GM12875 (cell line): ENCODE measurements around the gene GCNT2.

Source experiments
- H3K4me3 ChIP-seq: one replicate; pipeline ENCODE4 v1.5.1; 2011; ENCODE audit warnings: low read depth, low read length, control low read depth
- CTCF ChIP-seq: IDR thresholded peaks from 2 replicates; pipeline ENCODE4 v1.5.1; 2011; ENCODE audit warnings: low read depth, mild to moderate bottlenecking, control low read depth, inconsistent platforms, low read length, moderate library complexity, borderline replicate concordance; ENCODE audit not compliant: insufficient read depth

Gene GCNT2

GRCh38 chr6:10529231-10529801, 8.2 kb downstream of the GCNT2 start:
- peak overlapping the region; percentile 63 for H3K4me3 ChIP-seq
- no peak for TF ChIP-seq CTCF

- H3K4me3 ChIP-seq: peak overlapping the region; percentile 63
These were observed 8.8 kb downstream of the GCNT2 start for GRCh38 chr6:10529828-10530374.

GRCh38 chr6:10531503-10531902, 10.4 kb downstream of the GCNT2 start:
- H3K4me3 ChIP-seq: peak overlapping the region; percentile 63
- no peak for TF ChIP-seq CTCF

DNA sequence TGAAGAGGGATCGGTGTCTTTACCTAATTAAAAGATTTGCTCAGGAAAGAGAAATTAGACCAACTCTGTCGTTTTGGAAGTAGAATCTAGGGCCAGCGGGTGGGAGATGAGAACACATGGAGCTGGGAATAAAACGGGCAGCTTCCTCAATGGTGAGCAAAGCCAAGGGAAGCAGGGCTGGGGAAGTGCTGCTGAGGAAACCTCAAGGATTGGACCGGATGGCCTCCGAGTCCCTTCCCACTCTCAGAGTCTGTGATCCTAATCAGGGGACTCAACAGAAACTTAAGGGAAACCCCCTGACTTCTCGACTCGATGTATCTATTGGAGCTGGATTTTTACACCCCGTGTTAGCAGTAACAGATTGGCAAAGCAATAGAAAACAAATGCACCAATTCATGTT, 10.8 kb downstream of the GCNT2 start:
- H3K4me3 ChIP-seq: peak overlapping the region; percentile 63
- no peak for TF ChIP-seq CTCF

DNA sequence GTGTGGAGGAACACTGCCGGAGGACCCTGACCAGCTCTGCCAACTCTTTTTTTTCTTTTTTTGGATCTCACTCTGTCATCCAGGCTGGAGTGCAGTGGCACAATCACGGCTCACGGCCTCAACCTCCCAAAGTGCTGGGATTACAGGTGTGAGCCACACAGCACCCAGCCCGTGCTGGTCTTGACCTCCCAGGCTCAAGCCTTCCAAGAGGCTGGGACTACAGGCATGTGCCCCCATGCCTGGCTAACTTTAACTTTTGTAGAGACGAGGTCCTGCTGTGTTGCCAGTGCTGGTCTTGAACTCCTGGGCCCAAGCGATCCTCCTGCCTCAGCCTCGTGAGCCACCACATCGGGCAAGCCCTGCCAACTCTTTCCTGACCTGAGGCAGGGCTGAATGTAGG, 11.2 kb downstream of the GCNT2 start:
- H3K4me3 ChIP-seq: peak overlapping the region; percentile 63
- TF ChIP-seq CTCF: no peak

GRCh38 chr6:10534419-10534762, 13.2 kb downstream of the GCNT2 start:
- no peak for TF ChIP-seq CTCF

GRCh38 chr6:10535193-10535592, 14.0 kb downstream of the GCNT2 start:
- no peak for TF ChIP-seq CTCF
- H3K4me3 ChIP-seq: peak overlapping the region; percentile 19

More at GRCh38 chr6:10534419-10534762, 13.2 kb downstream of the GCNT2 start:
- peak overlapping the region; percentile 18 for H3K4me3 ChIP-seq
